ENCODE data around the gene PDCD11.
"Not testable (repeated sequence)": the region's sequence is repeated elsewhere in the genome, so short reads cannot be mapped to it uniquely, and the experiment has no call there.

Gene PDCD11

GRCh38 chr10:103416436-103417147 is 20.2 kb downstream of the PDCD11 start:
- peak; percentile 61 for DNase-seq (ENCODE audit: low read depth)

DNA sequence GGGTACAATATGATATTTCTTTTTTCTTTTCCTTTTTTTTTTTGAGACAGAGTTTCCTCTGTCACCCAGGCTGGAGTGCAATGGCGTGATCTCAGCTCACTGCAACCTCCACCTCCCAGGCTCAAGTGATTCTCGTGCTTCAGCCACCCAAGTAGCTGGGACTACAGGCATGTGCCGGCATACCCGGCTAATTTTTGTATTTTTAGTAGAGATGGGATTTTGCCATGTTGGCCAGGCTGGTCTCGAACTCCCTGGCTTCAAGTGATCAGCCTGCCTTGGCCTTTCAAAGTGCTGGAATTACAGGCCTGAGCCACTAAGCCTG is 20.7 kb downstream of the PDCD11 start:
- DNase-seq (ENCODE audit: low read depth), result not testable (repeated sequence)

DNA sequence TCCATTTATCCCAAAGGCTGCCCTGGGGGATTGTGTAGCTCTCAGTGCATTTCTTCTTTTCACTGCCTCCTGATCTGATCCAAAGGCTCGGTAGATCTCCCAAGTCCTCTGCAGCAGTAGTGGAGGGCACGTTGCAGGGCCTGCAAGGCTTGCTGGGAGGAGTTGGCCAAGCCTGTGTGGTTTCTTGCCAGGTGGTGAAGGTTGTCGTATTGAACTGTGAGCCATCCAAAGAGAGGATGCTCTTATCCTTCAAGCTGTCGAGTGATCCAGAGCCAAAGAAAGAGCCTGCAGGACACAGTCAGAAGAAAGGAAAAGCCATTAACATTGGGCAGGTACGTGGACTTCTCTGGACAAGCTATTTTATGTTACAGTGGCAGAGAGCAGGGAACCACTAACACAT is 21.2 kb downstream of the PDCD11 start:
- no peak for DNase-seq (ENCODE audit: low read depth)

DNA sequence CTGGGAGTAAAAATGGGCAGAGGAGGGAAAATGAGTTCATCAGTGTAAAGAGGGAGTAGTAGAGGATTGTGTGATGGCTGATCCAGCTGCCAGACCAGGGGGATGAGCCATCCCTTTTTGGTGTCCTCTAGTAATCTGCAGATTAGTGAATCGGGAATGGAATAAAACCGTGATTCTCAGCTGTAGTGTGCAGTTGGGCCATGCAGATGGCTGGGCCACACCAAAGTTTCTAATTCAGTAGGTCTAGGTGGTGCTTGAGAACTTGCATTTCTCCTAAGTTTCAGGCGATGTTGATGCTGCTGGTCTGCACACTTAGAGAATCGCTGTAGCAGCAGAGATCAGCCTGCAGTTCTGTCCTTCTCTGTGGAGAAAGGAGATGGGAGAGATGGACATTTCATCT is 22.7 kb downstream of the PDCD11 start:
- no peak for DNase-seq (ENCODE audit: low read depth)

DNA sequence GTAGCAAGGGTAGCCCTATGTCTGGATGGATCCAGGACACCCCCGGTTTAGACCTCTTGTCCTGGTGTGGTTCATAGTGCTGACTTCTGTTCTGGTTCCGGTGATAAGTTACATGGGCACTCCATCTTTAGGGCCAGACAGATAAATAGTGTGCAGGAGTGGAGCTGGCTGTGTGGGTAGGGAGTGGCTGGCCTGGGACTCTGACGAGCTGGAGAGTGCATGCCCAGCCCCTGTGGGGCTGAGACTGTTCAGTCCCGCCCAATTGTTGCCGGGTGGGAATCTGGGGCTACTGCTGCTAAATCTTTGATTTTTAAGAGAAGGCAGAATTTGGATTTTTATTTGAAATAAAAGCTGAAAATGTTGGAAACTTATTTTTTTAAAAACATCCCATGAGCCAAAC is 27.3 kb downstream of the PDCD11 start:
- no peak for DNase-seq (ENCODE audit: low read depth)

DNA sequence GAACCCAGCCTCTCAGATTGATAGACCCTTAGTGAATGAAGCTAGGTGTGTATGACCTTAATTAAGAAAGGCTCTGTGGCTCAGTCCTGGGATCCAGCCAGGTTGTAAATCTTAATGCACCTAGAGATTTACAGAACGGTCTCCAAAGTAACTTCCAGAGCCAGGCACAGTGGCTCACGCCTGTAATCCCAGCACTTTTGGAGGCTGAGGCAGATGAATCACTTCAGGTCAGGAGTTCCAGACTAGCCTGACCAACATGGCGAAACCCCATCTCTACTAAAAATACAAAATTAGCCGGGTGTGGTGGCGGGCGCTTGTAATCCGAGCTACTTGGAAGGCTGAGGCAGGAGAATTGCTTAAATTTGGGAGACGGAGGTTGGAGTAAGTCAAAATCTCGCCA is 31.4 kb downstream of the PDCD11 start:
- peak; percentile 22 for DNase-seq (ENCODE audit: low read depth)

- DNase-seq (ENCODE audit: low read depth), result no peak
Observed at GRCh38 chr10:103428989-103429643, 32.7 kb downstream of the PDCD11 start.

DNA sequence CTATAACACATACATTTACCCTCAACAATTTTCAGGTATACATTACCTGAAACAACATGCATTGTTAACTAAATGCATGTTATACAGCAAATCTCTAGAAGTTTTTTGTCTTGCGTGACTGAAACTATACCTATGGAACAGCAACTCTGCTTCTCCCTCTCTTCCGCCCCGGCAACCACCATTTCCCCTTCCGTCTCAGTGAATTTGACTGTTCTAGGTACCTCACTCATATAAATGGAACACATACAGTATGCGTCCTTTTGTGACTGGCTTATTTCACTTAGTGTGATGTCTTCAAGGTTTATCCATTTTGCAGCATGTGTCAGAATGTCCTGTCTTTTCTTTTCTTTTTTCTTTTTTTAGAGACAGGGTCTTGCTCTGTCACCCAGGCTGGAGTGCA is 33.2 kb downstream of the PDCD11 start:
- DNase-seq (ENCODE audit: low read depth), result no peak

DNA sequence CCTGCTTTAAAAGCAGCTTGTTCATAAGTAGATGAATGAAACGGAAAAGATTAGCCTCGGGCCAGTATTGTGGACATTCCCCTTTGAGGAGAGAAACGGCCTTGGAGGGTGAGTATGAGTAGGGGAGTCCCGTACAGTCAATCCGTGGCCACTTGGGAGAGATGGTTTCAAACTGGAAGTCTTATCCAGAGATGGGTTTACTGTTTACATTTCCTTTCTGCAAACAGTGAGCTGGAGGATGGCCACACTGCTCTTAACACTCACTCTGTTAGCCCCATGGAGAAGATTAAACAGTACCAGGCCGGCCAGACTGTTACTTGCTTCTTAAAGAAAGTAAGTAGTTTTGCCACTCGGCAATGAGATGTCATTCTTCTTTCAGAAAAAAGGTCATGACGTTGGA is 35.5 kb downstream of the PDCD11 start:
- DNase-seq (ENCODE audit: low read depth), result no peak

DNA sequence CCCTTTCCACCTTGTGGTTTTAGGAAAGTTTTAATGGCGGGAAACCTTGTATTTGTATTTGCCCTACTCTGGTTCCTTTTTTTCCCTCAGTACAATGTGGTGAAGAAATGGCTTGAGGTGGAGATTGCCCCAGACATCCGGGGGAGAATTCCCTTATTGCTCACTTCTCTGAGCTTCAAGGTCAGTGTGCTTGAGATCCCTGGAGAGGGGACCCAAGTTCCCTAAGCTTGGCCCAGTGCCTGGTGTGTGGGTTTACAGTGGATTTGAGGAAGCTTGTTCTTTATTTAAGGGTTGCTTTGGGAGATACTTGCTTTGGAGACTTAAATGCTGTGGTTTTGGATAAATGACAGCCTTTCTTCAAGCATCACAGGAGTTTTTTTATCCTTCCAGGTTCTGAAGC is 37.4 kb downstream of the PDCD11 start:
- DNase-seq (ENCODE audit: low read depth), result peak; percentile 69

DNA sequence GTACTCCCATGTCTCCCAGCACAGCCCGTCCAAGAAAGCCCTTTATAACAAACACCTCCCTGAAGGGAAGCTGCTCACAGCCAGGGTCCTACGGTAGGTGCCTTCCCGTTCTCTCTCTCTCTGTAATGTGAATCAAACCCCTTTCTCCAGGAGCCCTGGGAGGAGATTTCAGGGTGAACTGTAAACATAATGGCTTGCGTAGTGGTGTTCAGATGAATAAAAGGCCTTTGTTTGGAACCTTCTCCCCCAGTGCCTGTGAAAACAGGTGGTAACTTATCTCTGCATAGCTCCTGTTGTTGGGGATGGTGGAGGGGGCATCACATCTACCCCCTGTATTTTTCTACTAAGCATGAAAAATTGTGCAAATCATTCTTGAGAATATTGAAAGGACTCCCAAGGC is 43.4 kb downstream of the PDCD11 start:
- DNase-seq (ENCODE audit: low read depth), result no peak

DNA sequence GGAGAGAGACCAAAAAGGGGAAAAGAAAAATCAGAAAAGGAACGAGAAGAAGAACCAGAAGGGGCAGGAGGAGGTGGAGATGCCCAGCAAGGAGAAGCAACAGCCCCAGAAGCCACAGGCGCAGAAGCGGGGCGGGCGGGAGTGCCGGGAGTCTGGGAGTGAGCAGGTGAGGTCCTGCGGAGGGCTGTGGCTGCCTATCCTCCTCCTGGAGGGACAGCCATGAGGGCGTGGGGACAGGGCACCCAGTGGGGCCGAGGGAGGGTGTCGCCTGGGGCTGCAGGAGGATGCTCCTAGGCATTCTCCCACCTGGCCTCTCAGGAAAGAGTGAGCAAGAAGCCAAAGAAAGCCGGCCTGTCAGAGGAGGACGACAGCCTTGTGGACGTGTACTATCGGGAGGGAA is 44.0 kb downstream of the PDCD11 start:
- DNase-seq (ENCODE audit: low read depth), result no peak

- DNase-seq (ENCODE audit: low read depth), result peak; percentile 40
Observed at GRCh38 chr10:103441206-103441605, 44.8 kb downstream of the PDCD11 start.

DNA sequence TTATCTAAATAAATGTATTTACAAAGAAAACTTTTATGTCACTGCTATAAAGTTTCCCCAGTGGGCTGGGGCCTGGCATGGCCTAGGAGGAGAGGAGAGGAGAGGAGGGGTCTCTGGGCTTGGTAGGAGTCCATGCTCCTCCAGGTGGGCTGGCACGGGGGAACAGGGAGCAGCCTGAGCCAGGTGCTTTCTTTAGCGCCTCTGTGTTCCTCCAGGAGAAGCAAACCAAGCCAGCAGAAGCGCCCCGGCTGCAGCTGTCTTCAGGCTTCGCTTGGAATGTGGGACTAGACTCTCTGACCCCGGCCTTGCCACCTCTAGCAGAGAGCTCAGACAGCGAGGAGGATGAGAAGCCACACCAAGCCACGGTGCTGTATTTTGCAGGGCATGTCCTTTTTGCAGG is 45.2 kb downstream of the PDCD11 start:
- no peak for DNase-seq (ENCODE audit: low read depth)

- DNase-seq (ENCODE audit: low read depth), result peak; percentile 79
Observed at GRCh38 chr10:103442031-103442461, 45.6 kb downstream of the PDCD11 start.

DNA sequence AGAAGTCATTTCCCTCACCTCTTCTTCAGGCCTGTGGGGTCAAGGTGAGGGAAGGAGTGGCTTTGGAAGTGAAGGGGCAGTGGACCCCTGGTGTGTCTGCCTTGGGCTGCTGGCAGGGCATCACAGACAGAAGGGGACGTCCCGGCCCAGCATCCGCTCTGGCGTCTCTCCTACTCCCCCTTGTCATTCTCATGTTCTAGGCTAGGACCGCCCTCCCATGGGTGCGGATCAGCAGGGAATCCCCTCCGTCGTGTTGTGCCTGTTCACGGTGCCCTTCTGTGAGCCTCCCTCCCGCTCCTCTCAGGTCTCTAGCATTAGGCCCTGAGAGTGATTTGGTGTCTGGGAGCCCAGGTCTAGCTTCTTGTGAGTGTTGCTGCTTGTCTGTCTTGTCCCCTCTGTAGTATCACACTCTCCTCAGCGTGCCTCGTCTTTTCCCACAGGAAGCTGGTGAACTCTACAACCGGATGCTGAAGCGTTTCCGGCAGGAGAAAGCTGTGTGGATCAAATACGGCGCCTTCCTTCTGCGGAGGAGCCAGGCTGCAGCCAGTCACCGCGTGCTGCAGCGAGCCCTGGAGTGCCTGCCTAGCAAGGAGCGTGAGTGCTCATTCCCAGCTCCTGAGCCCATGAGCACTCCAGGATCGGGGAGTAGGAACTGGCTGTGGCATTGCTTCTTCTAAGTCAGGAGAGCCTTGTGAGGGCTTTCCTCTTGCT is 47.2 kb downstream of the PDCD11 start:
- no peak for DNase-seq (ENCODE audit: low read depth)

DNA sequence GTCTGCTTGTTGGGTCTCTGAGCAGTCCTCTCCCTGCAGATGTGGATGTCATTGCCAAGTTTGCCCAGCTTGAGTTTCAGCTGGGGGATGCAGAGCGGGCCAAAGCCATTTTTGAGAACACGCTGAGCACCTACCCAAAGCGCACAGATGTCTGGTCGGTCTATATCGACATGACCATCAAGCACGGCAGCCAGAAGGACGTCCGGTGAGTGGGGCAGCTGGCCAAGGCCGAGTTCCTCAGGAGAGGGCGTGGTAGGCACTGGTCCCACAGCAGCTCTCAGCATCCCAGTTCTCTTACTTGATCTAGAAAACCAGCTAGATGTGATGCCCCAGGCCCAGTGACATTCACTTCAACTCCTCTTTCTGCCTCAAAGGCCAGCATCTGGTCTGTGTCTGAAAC is 48.1 kb downstream of the PDCD11 start:
- no peak for DNase-seq (ENCODE audit: low read depth)

GRCh38 chr10:103445366-103445765 is 48.9 kb downstream of the PDCD11 start:
- no peak for DNase-seq (ENCODE audit: low read depth)

DNA sequence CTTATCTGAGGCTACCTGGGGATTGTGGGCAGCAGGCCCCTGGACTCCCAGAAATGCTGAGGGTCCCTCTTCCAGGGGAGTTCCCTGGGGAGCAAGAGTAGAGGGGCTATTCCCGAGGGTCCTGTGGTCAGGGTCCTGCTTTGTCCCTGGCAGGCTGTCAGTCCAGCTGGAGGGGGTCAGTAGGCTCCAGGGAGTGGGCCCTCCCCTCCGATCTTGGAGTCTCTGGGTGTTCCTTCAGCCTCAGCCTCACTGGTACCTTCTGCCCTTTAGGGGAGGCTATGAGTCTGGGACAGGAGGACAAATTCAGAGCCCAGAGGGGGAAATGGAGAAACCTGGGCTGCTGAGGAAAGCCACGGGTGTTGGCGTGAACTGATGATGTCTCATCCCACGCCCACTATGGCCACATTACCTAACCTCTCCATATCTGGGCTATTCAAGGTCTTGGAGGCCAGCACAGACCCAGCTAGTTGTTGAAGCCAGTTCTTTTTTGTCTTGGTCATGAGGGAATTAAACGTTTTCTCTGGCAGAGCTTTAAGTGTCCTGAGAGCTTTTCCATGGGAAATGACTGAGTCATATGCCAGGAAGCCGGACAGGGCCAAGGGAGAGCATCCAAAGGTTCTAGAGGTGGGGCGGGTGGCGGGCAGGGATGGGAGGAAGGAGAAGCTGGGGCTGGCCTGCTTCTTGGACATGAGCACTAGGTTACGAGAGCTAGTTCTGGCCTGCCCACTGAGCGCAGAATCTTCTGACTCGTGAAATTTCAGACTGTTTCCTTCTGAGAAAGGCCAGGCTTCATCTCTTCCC is 49.5 kb downstream of the PDCD11 start:
- DNase-seq (ENCODE audit: low read depth), result no peak

- no peak for DNase-seq (ENCODE audit: low read depth)
Observed at GRCh38 chr10:103447187-103447586, 50.8 kb downstream of the PDCD11 start.

- DNase-seq (ENCODE audit: low read depth), result peak; percentile 85
Observed at GRCh38 chr10:103448746-103449145, 52.3 kb downstream of the PDCD11 start.

Measured in iris pigment epithelial cell (primary cell).